ENCODE measurements around the gene ADSL. TPM values are rescaled to one million over a fixed set of nuclear protein-coding genes. Genes with fewer than 3 reads are reported as not detected.
"Not testable (repeated sequence)": the region's sequence is repeated elsewhere in the genome, so short reads cannot be mapped to it uniquely, and the experiment has no call there.

ADSL gene
- polyA plus RNA-seq, 1 experiment: 115 TPM

DNA sequence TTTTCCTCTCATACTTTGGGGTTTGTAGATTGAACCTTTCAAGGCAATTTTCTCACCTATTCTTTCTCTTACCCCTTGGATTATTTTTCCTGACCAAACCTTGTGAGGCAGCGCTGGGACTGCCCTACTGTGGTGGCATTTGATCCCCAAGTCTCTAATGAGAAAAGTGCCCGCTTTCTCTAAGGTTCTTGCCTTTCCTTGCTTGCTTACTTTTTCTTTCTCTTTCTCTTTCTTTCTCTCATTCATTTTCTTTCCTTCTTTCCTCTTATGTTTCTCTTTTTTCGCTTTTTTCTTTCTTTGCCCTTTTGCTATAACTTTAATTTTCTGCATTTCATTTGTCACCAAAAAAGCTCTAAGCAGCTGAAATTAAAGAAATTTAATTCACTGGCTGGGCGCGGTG is 40.7 kb upstream of the ADSL start:
- TF ChIP-seq, protein P1, sequence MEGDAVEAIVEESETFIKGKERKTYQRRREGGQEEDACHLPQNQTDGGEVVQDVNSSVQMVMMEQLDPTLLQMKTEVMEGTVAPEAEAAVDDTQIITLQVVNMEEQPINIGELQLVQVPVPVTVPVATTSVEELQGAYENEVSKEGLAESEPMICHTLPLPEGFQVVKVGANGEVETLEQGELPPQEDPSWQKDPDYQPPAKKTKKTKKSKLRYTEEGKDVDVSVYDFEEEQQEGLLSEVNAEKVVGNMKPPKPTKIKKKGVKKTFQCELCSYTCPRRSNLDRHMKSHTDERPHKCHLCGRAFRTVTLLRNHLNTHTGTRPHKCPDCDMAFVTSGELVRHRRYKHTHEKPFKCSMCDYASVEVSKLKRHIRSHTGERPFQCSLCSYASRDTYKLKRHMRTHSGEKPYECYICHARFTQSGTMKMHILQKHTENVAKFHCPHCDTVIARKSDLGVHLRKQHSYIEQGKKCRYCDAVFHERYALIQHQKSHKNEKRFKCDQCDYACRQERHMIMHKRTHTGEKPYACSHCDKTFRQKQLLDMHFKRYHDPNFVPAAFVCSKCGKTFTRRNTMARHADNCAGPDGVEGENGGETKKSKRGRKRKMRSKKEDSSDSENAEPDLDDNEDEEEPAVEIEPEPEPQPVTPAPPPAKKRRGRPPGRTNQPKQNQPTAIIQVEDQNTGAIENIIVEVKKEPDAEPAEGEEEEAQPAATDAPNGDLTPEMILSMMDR (IDR thresholded peaks at IDR 0.05; ENCODE audit: insufficient read depth, low read depth, low read length): no peak
- no peak for DNase-seq (ENCODE audit: low read depth)
- Histone ChIP-seq H3K4me3 (ENCODE audit: low read depth, low read length) (no peak overlapping the region), H3K36me3 (ENCODE audit: control insufficient read depth, insufficient read depth, low read length) (peaks cover 11% of the 10 kb centered on the region), H3K27me3 (ENCODE audit: control insufficient read depth, insufficient read depth, low read length) (no peaks in the 10 kb centered on the region)
- ChIA-PET POLR2A (no interaction called here), CTCF (no interaction called here)

DNA sequence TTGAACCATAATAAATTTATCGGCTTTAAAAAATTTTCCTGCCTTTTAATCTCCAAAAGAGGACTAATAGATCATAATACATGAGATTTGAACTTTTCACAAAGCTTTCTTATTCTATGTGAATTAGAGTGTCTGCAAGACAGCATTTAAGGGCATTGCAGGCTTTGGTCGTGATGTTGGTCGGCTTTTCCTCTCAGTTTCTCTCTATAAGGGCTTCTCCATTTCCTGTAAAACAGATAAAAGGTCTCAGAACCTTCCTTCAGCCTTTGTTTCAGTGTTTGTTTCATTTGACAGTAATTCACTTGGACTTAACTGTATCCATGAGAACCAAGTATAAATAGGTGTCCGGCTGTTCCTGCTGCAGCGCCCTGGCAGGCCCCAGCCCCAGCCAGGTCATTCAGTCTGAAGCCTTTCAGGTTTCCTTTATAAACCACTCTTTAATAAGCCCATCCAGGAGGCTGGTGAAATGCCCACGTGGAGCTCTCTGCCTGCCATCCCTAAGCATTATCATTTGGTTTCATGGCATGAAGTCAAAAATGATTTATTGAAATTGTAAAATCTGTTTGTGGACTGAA is 37.2 kb upstream of the ADSL start:
- Histone ChIP-seq H3K36me3 (ENCODE audit: control insufficient read depth, insufficient read depth, low read length) (peaks cover 10% of the 10 kb centered on the region), H3K4me3 (ENCODE audit: low read depth, low read length) (no peak overlapping the region), H3K27me3 (ENCODE audit: control insufficient read depth, insufficient read depth, low read length) (no peaks in the 10 kb centered on the region)
- ChIA-PET POLR2A (no interaction called here), CTCF (interaction anchor here (0.7 kb wide), 1 partner anchor 37 kb away, joined by 3 read pairs; the partner anchor contains the start of gene ADSL)
- no peak for DNase-seq (ENCODE audit: low read depth)
- TF ChIP-seq, protein P1 (IDR thresholded peaks at IDR 0.05; ENCODE audit: insufficient read depth, low read depth, low read length): no peak

DNA sequence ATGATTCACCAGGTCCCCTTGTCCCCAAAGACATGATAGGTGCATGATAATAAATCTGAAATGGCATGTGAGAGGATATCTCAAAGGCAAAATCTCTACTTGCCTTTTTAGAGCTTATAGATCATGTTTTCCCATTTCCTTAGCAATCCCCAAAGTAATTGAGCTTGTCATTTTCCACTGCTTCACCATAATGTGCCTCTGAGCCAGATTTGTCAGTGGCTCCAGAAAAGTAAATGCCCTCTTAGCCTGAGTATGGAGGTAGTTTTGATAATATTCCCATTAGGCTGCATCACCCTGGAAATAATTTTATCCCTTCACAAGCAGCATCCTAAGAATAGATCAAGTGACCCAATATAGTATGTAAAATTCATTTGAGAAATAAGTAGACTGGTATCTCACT is 36.7 kb upstream of the ADSL start:
- H3K27me3 ChIP-seq (ENCODE audit: control insufficient read depth, insufficient read depth, low read length): no peaks in the 10 kb centered on the region
- H3K4me3 ChIP-seq (ENCODE audit: low read depth, low read length): no peak overlapping the region
- POLR2A ChIA-PET: no interaction called here
- CTCF ChIA-PET: interaction anchor here (0.7 to 1.1 kb wide), 2 partner anchors 11 to 17 kb away, joined by 3 read pairs; no protein-coding TSS in a partner anchor
- peaks cover 13% of the 10 kb centered on the region for H3K36me3 ChIP-seq (ENCODE audit: control insufficient read depth, insufficient read depth, low read length)
- TF ChIP-seq, protein P1 (IDR thresholded peaks at IDR 0.05; ENCODE audit: insufficient read depth, low read depth, low read length): no peak
- no peak for DNase-seq (ENCODE audit: low read depth)

DNA sequence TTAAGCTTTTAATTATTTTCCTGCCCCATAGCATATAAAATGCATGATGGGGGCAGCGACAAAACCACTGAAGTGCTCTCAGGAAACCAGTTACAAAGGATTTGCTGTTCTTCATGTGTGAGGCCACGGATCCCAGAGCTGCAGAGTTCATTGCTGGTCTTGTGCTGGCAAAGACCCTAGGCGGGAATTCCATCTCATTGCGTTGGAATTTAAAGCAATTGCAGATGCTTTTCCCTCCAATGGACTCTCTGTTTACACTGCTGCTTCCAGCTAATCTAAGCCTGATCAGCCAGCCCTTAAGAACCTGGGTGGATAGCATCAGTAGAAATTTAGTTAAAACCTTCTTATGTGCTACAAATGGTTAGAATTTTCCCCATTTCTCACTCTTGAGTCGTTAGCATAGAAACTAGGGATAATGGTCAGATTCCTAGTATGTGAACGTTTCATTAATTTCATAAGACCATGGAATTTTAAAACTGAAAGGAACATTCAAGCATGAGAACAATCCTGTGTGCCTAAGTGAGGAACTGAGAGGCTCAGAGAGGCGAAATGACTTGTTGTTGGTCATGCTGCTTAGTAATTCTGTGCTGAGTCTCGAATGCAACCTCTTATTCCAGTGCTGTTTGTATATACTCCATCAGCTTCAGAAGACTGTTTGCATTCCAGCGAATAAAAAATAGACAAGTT is 36.1 kb upstream of the ADSL start:
- Histone ChIP-seq H3K4me3 (ENCODE audit: low read depth, low read length) (0 out of 2 replicates have a peak overlapping the region, but pooled peaks have one; percentile 24), H3K27me3 (ENCODE audit: control insufficient read depth, insufficient read depth, low read length) (no peaks in the 10 kb centered on the region), H3K36me3 (ENCODE audit: control insufficient read depth, insufficient read depth, low read length) (peaks cover 13% of the 10 kb centered on the region)
- TF ChIP-seq, protein P1 (IDR thresholded peaks at IDR 0.05; ENCODE audit: insufficient read depth, low read depth, low read length): no peak
- DNase-seq (ENCODE audit: low read depth): peak; percentile 90
- CTCF ChIA-PET: interaction anchor here (0.7 to 1.1 kb wide), 2 partner anchors 11 to 16 kb away, joined by 3 read pairs; no protein-coding TSS in a partner anchor
- POLR2A ChIA-PET: interaction anchor here (0.5 kb wide), 1 partner anchor 1127 kb away, joined by 3 read pairs; no protein-coding TSS in a partner anchor

DNA sequence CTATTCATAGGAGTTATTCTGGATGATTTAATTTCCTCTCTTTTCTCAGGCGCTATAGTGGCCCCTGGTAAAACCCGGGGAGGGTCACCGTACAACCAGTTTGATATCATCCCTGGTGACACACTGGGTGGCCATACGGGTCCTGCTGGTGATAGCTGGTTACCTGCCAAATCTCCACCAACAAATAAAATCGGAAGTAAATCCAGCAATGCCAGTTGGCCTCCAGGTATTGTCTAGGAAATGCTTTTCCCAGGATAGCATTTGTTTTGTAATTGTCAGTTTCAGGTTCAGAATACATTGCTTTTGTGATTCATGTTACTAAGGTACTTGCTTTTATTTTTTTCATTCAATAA is 35.6 kb upstream of the ADSL start:
- DNase-seq (ENCODE audit: low read depth): no peak
- ChIA-PET POLR2A (no interaction called here), CTCF (no interaction called here)
- H3K36me3 ChIP-seq (ENCODE audit: control insufficient read depth, insufficient read depth, low read length): peaks cover 17% of the 10 kb centered on the region
- TF ChIP-seq, protein P1 (IDR thresholded peaks at IDR 0.05; ENCODE audit: insufficient read depth, low read depth, low read length): no peak
- no peaks in the 10 kb centered on the region for H3K27me3 ChIP-seq (ENCODE audit: control insufficient read depth, insufficient read depth, low read length)
- peak overlapping the region; percentile 24; the same call in 1 of the 2 replicates for H3K4me3 ChIP-seq (ENCODE audit: low read depth, low read length)

DNA sequence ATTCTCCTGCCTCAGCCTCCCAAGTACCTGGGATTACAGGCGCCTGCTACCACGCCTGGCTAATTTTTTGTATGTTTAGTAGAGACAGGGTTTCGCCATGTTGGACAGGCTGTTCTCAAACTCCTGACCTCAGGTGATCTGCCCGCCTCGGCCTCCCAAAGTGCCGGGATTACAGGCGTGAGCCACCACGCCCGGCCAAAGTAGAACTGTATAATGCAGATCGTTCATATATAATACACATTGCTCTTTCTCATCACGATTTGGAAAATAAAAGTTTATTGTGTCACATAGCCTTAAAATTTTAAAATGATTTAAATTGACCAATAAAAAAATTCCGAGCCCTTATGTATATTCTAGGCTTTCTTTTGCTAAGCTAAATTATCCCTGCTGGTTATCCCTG is 34.7 kb upstream of the ADSL start:
- H3K4me3 ChIP-seq (ENCODE audit: low read depth, low read length); DNase-seq (ENCODE audit: low read depth); POLR2A ChIA-PET; H3K27me3 ChIP-seq (ENCODE audit: control insufficient read depth, insufficient read depth, low read length); CTCF ChIA-PET: not testable (repeated sequence)
- H3K36me3 ChIP-seq (ENCODE audit: control insufficient read depth, insufficient read depth, low read length): peaks cover 21% of the 10 kb centered on the region

Data from BJ (cell line).